Immature natural killer cell (primary cell): ENCODE data around the gene OSBPL6. TPM values are rescaled to one million over a fixed set of nuclear protein-coding genes. Genes with fewer than 3 reads are reported as not detected.

ENCODE experiments used
- DNase-seq, 3 donors: peaks; one replicate each; pipeline ENCODE4 v3.0.0; 2022; ENCODE audit warnings: mixed read lengths in 1 of 3
- H3K27ac Mint-ChIP-seq, 6 donors: one replicate each; pipeline ENCODE4 v1.8.0; 2020; ENCODE audit warnings: mixed read lengths in 6 of 6, mild to moderate bottlenecking in 5 of 6, inconsistent platforms in 4 of 6, moderate library complexity in 3 of 6
- H3K27me3 Mint-ChIP-seq, 3 donors: one replicate each; pipeline ENCODE4 v1.8.0; 2020 to 2021; ENCODE audit warnings: low read depth in 3 of 3, mild to moderate bottlenecking in 3 of 3, mixed read lengths in 3 of 3, moderate library complexity in 3 of 3, inconsistent platforms in 1 of 3
- H3K36me3 Mint-ChIP-seq, 3 donors: one replicate each; pipeline ENCODE4 v1.8.0; 2020; ENCODE audit warnings: mixed read lengths in 3 of 3, inconsistent platforms in 2 of 3, mild to moderate bottlenecking in 2 of 3
- H3K4me1 Mint-ChIP-seq, 2 donors: one replicate each; pipeline ENCODE4 v1.8.0; 2020; ENCODE audit warnings: inconsistent platforms in 2 of 2, mild to moderate bottlenecking in 2 of 2, mixed read lengths in 2 of 2, moderate library complexity in 1 of 2
- H3K4me3 Mint-ChIP-seq, 5 donors: one replicate each; pipeline ENCODE4 v1.8.0; 2020; ENCODE audit warnings: mild to moderate bottlenecking in 5 of 5, mixed read lengths in 5 of 5, inconsistent platforms in 3 of 5, moderate library complexity in 3 of 5
- H3K9me3 Mint-ChIP-seq, 6 donors: one replicate each; pipeline ENCODE4 v1.8.0; 2020; ENCODE audit warnings: mild to moderate bottlenecking in 6 of 6, mixed read lengths in 6 of 6, inconsistent platforms in 4 of 6, moderate library complexity in 3 of 6
- polyA plus RNA-seq, 3 donors: library from polyadenylated mRNA; unstranded; fragments of 300-500 nt; fragmentation: Illumina TruSeq; gene quantifications; one replicate each; pipeline ENCODE4 v1.2.3, GENCODE V29; 2021

OSBPL6 gene
- polyA plus RNA-seq, 3 donors from 2014 or later: not detected

GRCh38 chr2:178257127-178257526 is 62.8 kb downstream of the OSBPL6 start:
- H3K36me3 Mint-ChIP-seq: no peaks in the 10 kb centered on the region
- peaks cover 1 to 3% (median 2%) of the 10 kb centered on the region in 3 donors for H3K27me3 Mint-ChIP-seq
- H3K4me3 Mint-ChIP-seq: no peak overlapping the region
- no peak for DNase-seq
- no peak overlapping the region for H3K27ac Mint-ChIP-seq
- no peaks in the 10 kb centered on the region for H3K4me1 Mint-ChIP-seq
- H3K9me3 Mint-ChIP-seq: no peaks in the 10 kb centered on the region

- no peaks in the 10 kb centered on the region for H3K9me3 Mint-ChIP-seq
- no peaks in the 10 kb centered on the region for H3K36me3 Mint-ChIP-seq
- H3K4me1 Mint-ChIP-seq: no peaks in the 10 kb centered on the region
- peaks cover 0 to 5% (median 4%) of the 10 kb centered on the region in 3 donors for H3K27me3 Mint-ChIP-seq
- no peak overlapping the region for H3K4me3 Mint-ChIP-seq
- no peak overlapping the region for H3K27ac Mint-ChIP-seq
- no peak for DNase-seq
Observed at GRCh38 chr2:178258916-178259315, 64.6 kb downstream of the OSBPL6 start.

- H3K4me1 Mint-ChIP-seq: no peaks in the 10 kb centered on the region
- peaks cover 2 to 4% (median 2%) of the 10 kb centered on the region in 3 donors for H3K27me3 Mint-ChIP-seq
- H3K9me3 Mint-ChIP-seq: no peaks in the 10 kb centered on the region
- no peak overlapping the region for H3K27ac Mint-ChIP-seq
- H3K4me3 Mint-ChIP-seq: no peak overlapping the region
- H3K36me3 Mint-ChIP-seq: no peaks in the 10 kb centered on the region
- DNase-seq: no peak
Observed at GRCh38 chr2:178263159-178263860, 69.0 kb downstream of the OSBPL6 start.

- Mint-ChIP-seq H3K36me3 (no peaks in the 10 kb centered on the region), H3K9me3 (no peaks in the 10 kb centered on the region), H3K4me1 (no peaks in the 10 kb centered on the region), H3K27ac (no peak overlapping the region), H3K4me3 (no peak overlapping the region), H3K27me3 (peaks cover 2 to 6% (median 4%) of the 10 kb centered on the region in 3 donors)
- no peak for DNase-seq
Observed at GRCh38 chr2:178264211-178264610, 69.9 kb downstream of the OSBPL6 start.

- no peak overlapping the region for H3K4me3 Mint-ChIP-seq
- DNase-seq: no peak
- no peaks in the 10 kb centered on the region for H3K9me3 Mint-ChIP-seq
- no peak overlapping the region for H3K27ac Mint-ChIP-seq
- H3K27me3 Mint-ChIP-seq: peaks cover 2 to 9% (median 2%) of the 10 kb centered on the region in 3 donors
- H3K4me1 Mint-ChIP-seq: no peaks in the 10 kb centered on the region
- H3K36me3 Mint-ChIP-seq: no peaks in the 10 kb centered on the region
Observed at GRCh38 chr2:178265851-178266250, 71.5 kb downstream of the OSBPL6 start.

GRCh38 chr2:178266445-178266844 is 72.1 kb downstream of the OSBPL6 start:
- H3K4me3 Mint-ChIP-seq: no peak overlapping the region
- H3K36me3 Mint-ChIP-seq: no peaks in the 10 kb centered on the region
- H3K27ac Mint-ChIP-seq: no peak overlapping the region
- no peaks in the 10 kb centered on the region for H3K4me1 Mint-ChIP-seq
- H3K9me3 Mint-ChIP-seq: no peaks in the 10 kb centered on the region
- peaks cover 2 to 9% (median 2%) of the 10 kb centered on the region in 3 donors for H3K27me3 Mint-ChIP-seq
- DNase-seq: no peak

- Mint-ChIP-seq H3K36me3 (no peaks in the 10 kb centered on the region), H3K4me3 (no peak overlapping the region), H3K9me3 (no peaks in the 10 kb centered on the region), H3K27ac (no peak overlapping the region), H3K4me1 (no peaks in the 10 kb centered on the region), H3K27me3 (peaks cover 2 to 9% (median 2%) of the 10 kb centered on the region in 3 donors)
- DNase-seq: no peak
Observed at GRCh38 chr2:178267660-178268059, 73.3 kb downstream of the OSBPL6 start.

GRCh38 chr2:178268435-178268834 is 74.1 kb downstream of the OSBPL6 start:
- H3K36me3 Mint-ChIP-seq: no peaks in the 10 kb centered on the region
- H3K4me3 Mint-ChIP-seq: no peak overlapping the region
- no peak overlapping the region for H3K27ac Mint-ChIP-seq
- no peaks in the 10 kb centered on the region for H3K9me3 Mint-ChIP-seq
- DNase-seq: no peak
- no peaks in the 10 kb centered on the region for H3K4me1 Mint-ChIP-seq
- peaks cover 0 to 9% (median 2%) of the 10 kb centered on the region in 3 donors for H3K27me3 Mint-ChIP-seq

- Mint-ChIP-seq H3K4me1 (no peaks in the 10 kb centered on the region), H3K27me3 (peaks cover 0 to 7% (median 2%) of the 10 kb centered on the region in 3 donors), H3K36me3 (no peaks in the 10 kb centered on the region), H3K4me3 (no peak overlapping the region), H3K9me3 (no peaks in the 10 kb centered on the region), H3K27ac (no peak overlapping the region)
- no peak for DNase-seq
Observed at GRCh38 chr2:178269438-178270224, 75.3 kb downstream of the OSBPL6 start.

GRCh38 chr2:178270338-178270737 is 76.0 kb downstream of the OSBPL6 start:
- H3K27me3 Mint-ChIP-seq: peaks cover 2 to 7% (median 3%) of the 10 kb centered on the region in 3 donors
- DNase-seq: no peak
- no peaks in the 10 kb centered on the region for H3K4me1 Mint-ChIP-seq
- no peaks in the 10 kb centered on the region for H3K9me3 Mint-ChIP-seq
- H3K27ac Mint-ChIP-seq: no peak overlapping the region
- H3K36me3 Mint-ChIP-seq: no peaks in the 10 kb centered on the region
- H3K4me3 Mint-ChIP-seq: no peak overlapping the region

GRCh38 chr2:178271094-178271493 is 76.8 kb downstream of the OSBPL6 start:
- H3K27ac Mint-ChIP-seq: no peak overlapping the region
- H3K4me3 Mint-ChIP-seq: no peak overlapping the region
- no peak for DNase-seq
- no peaks in the 10 kb centered on the region for H3K4me1 Mint-ChIP-seq
- no peaks in the 10 kb centered on the region for H3K36me3 Mint-ChIP-seq
- no peaks in the 10 kb centered on the region for H3K9me3 Mint-ChIP-seq
- H3K27me3 Mint-ChIP-seq: peaks cover 0 to 7% (median 3%) of the 10 kb centered on the region in 3 donors

GRCh38 chr2:178271629-178272333 is 77.5 kb downstream of the OSBPL6 start:
- DNase-seq: no peak
- H3K9me3 Mint-ChIP-seq: no peaks in the 10 kb centered on the region
- H3K4me1 Mint-ChIP-seq: no peaks in the 10 kb centered on the region
- H3K27me3 Mint-ChIP-seq: peaks cover 2 to 7% (median 3%) of the 10 kb centered on the region in 3 donors
- H3K4me3 Mint-ChIP-seq: no peak overlapping the region
- H3K36me3 Mint-ChIP-seq: no peaks in the 10 kb centered on the region
- H3K27ac Mint-ChIP-seq: no peak overlapping the region

- Mint-ChIP-seq H3K9me3 (no peaks in the 10 kb centered on the region), H3K4me3 (no peak overlapping the region), H3K36me3 (no peaks in the 10 kb centered on the region), H3K27me3 (peaks cover 2 to 7% (median 3%) of the 10 kb centered on the region in 3 donors), H3K27ac (no peak overlapping the region), H3K4me1 (no peaks in the 10 kb centered on the region)
- DNase-seq: no peak
Observed at GRCh38 chr2:178273787-178274360, 79.6 kb downstream of the OSBPL6 start.

GRCh38 chr2:178275600-178275999 is 81.3 kb downstream of the OSBPL6 start:
- Mint-ChIP-seq H3K27ac (no peak overlapping the region), H3K4me1 (no peaks in the 10 kb centered on the region), H3K4me3 (no peak overlapping the region), H3K27me3 (peaks cover 0 to 3% (median 2%) of the 10 kb centered on the region in 3 donors), H3K9me3 (no peaks in the 10 kb centered on the region), H3K36me3 (no peaks in the 10 kb centered on the region)
- no peak for DNase-seq
